ENCODE data around the gene CALCOCO1.
A peak's percentile ranks its signal among the peaks of the same experiment; 100 is the strongest.
"Not testable (repeated sequence)": the region's sequence is repeated elsewhere in the genome, so short reads cannot be mapped to it uniquely, and the experiment has no call there.

Gene CALCOCO1

GRCh38 chr12:53698948-53699677 lies 28.1 kb downstream of the CALCOCO1 start:
- DNase-seq (ENCODE audit: low spot score) = no peak

GRCh38 chr12:53696655-53697331 lies 30.5 kb downstream of the CALCOCO1 start:
- DNase-seq (ENCODE audit: low spot score) = no peak

DNA sequence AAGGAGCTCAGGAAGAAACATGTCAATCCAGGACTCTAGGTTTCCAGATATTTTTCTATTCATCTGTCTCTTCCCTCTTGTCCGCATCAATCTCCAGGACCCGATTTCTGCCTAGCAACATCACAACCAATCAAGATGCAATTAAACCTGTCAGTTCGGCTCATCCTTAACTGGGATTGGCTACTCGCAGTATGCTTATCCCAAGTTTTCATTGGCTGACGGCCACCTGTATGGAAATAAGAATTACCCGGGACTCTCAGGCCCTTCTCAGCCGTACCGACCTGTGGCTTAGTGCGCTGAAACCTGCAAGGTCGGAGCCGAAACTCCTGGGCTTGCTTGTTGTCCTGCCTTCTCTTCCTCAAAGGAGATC lies 31.0 kb downstream of the CALCOCO1 start:
- peak; percentile 99 for DNase-seq (ENCODE audit: low spot score)

- peak; percentile 67 for DNase-seq (ENCODE audit: low spot score)
These were observed 31.8 kb downstream of the CALCOCO1 start for GRCh38 chr12:53695152-53696145.

DNA sequence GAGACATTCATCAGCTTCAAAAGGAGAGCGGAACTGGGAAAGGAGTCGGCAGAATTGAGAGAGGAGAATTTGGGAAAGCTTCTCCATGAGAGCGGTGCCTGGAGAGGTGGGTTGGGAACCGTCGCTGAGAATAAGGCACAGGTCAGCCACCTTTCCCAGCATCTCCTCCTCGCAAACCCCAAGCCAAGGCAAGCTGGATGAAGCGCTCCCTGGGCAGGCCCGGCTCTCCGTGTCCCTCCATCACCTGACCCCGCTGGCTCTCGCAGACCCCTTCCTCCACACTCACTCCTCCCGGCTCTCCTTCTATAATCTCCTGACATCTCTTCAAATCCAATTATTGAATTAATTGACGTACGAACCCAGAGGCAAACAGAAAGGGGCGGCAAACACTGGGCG lies 32.5 kb downstream of the CALCOCO1 start:
- peak; percentile 52 for DNase-seq (ENCODE audit: low spot score)

GRCh38 chr12:53688134-53688533 lies 39.1 kb downstream of the CALCOCO1 start:
- DNase-seq (ENCODE audit: low spot score) = no peak

- DNase-seq (ENCODE audit: low spot score) = no peak
These were observed 40.8 kb downstream of the CALCOCO1 start for GRCh38 chr12:53686436-53686835.

GRCh38 chr12:53684654-53685220 lies 42.5 kb downstream of the CALCOCO1 start:
- DNase-seq (ENCODE audit: low spot score) = no peak

DNA sequence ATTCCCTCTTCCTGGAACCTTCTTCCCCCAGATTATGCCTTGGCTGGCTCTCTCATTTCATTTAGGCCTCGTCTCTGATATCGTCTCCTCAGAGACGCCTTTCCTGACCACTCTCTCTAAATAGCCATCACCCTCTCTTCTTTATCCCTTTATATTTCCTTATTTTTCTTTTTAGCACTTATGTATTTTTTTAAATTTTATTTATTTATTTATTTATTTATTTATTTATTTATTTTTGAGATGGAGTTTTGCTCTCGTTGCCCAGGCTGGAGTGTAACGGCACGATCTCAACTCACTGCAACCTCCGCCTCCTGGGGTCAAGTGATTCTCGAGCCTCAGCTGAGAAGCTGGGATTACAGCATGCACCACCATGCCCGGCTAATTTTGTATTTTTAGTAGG lies 43.3 kb downstream of the CALCOCO1 start:
- no peak for DNase-seq (ENCODE audit: low spot score)

DNA sequence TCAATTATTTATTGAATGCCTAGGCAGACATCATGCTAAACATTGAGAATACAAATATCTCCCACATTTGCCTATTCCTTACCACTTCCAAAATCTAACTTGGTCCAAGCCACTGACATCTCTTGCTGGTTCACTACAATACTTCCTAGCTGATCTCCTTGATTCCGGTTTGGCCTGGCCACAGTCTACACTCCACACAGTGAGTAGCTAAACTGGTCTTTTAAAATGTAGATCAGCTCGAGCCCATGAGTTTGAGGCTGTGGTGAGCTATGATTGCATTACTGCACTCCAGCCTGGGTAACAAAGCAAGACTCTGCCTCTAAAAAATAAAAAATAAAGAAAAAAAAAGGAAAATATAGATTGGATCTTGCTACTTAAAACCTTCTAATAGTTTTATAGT lies 43.8 kb downstream of the CALCOCO1 start:
- no peak for DNase-seq (ENCODE audit: low spot score)

DNA sequence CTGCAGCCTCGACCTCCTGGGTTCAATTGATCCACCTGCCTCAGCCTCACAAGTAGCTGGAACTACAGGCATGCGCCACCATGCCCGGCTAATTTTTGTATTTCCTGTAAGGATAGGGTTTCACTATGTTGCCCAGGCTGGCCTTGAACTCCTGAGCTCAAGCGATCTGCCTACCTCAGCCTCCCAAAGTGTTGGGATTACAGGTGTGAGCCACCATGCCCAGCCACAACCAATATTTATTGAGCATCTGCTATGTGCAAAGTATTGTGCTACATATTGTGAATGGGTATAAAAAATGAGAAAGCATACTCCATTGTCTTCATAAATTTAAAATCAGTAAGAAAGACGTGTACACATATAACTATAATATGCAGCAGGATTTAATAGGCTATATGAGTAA lies 47.2 kb downstream of the CALCOCO1 start:
- not testable (repeated sequence) for DNase-seq (ENCODE audit: low spot score)

GRCh38 chr12:53677800-53678148 lies 49.5 kb downstream of the CALCOCO1 start:
- DNase-seq (ENCODE audit: low spot score) = no peak

GRCh38 chr12:53677016-53677799 lies 50.0 kb downstream of the CALCOCO1 start:
- no peak for DNase-seq (ENCODE audit: low spot score)

- DNase-seq (ENCODE audit: low spot score) = peak; percentile 51
These were observed 50.6 kb downstream of the CALCOCO1 start for GRCh38 chr12:53676656-53677015.

- DNase-seq (ENCODE audit: low spot score) = peak; percentile 97
These were observed 51.3 kb downstream of the CALCOCO1 start, which contains the start of gene ATP5MC2 for GRCh38 chr12:53675701-53676607. ATP5MC2 (minus strand) TSS chr12:53676083; CDS start chr12:53672614, 3,469 bp downstream.

- no peak for DNase-seq (ENCODE audit: low spot score)
These were observed 52.1 kb downstream of the CALCOCO1 start for GRCh38 chr12:53674977-53675700.

DNA sequence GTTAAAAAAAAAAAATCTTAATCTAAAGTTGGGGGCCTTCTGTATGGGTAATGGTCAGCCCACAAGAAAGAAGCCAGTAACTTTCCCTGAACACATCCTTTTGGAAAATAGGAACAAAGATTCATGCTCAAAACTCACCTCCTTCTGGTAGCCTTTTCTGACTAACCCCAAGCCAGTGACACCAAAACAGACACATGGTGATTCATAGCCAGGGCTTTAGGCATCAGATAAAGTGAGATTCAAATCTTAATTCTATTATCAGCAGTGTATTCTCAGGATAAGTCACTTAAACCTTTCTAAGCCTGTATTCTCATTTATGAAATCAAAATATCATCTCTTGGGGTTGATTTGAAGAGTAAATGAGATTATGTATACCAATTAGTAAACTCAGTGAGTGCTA lies 56.3 kb downstream of the CALCOCO1 start:
- no peak for DNase-seq (ENCODE audit: low spot score)

GRCh38 chr12:53670308-53670707 lies 56.9 kb downstream of the CALCOCO1 start:
- DNase-seq (ENCODE audit: low spot score) = no peak

GRCh38 chr12:53667080-53667479 lies 60.2 kb downstream of the CALCOCO1 start:
- DNase-seq (ENCODE audit: low spot score) = no peak

GRCh38 chr12:53664936-53665335 lies 62.3 kb downstream of the CALCOCO1 start:
- DNase-seq (ENCODE audit: low spot score) = no peak

Measured in iPS-NIHi11 (cell line).